GM06990 (cell line): ENCODE measurements around the gene THADA.

Source experiments
- DNase-seq: peaks from one replicate; pipeline ENCODE4 v3.0.0-alpha.2; 2011; ENCODE audit not compliant: insufficient read length; ENCODE audit errors: extremely low read depth
- H3K27me3 ChIP-seq: replicated peaks from 2 replicates; pipeline ENCODE4 v1.6.0; 2011; ENCODE audit warnings: low read length; ENCODE audit not compliant: control insufficient read depth, insufficient read depth
- H3K36me3 ChIP-seq: 2 replicates; pipeline ENCODE4 v1.5.1; 2011; ENCODE audit warnings: low read length; ENCODE audit not compliant: control insufficient read depth, insufficient read depth
- H3K4me3 ChIP-seq: replicated peaks from 2 replicates; pipeline ENCODE4 v1.5.1; 2011; ENCODE audit warnings: low read depth, mild to moderate bottlenecking, control low read depth, low read length
- TF ChIP-seq, protein P1 (sequence below): IDR thresholded peaks from 2 replicates; pipeline ENCODE4 v1.5.1; 2011; ENCODE audit warnings: low read length, control low read depth, mild to moderate bottlenecking, inconsistent platforms; ENCODE audit not compliant: insufficient read depth, poor library complexity, severe bottlenecking

THADA gene

DNA sequence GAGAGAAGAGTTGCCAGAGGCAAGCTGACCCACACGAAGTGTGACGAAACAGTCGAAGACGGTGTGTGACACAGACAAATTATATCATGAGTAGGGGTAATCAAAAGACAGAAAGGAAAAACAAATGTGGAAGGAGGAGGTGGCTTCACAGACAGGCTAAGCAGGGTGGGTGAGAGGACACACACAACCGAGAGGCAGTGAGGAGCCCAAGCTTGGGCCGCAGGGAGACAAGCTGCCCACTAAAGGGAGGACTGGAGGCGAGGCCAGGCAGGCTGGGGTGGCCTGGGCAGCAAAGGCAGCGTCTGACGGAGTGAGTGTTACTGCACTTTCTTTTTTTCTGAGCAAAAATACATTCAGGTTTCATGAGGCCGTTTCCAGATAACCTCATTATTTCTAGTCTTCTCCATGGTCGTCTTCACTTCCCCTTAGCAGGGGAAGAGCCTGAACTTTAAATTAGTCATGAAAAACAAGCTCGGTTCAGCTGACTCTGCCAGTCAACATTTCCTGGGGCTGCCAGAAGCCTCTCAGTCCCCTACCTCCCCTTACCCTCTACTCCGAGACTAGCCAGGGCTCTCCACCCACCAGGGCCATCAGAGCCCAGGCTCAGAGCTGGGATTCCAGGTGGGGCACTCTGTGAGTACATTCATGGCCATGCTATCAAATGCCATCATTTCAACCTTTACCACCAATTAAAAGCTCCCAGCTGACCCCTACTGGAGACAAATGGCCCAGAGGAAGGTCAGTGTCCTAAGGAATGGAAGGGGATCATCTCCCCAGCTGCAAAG lies 355.7 kb downstream of the THADA start:
- H3K4me3 ChIP-seq, result no peak overlapping the region; the same call in 1 of the 2 replicates

DNA sequence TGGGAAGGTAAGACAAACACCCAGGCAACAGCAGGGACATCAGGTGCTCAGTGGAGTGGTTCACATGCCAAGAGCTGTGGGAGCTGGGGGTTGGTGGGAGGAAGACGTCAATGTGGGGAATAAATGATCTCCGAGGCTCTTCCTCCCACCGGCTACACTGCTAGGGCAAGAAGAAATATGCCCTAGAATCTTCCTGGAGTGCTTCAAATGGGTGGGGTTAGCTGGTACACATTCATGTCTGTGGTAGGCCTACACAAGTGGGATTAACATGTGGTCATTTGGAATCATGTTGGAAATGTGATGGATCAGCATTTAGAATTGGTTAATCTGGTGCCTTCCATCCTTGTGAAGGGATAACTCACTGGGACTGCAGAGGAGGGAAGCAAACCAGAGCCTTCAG lies 357.0 kb downstream of the THADA start:
- Histone ChIP-seq H3K27me3 (no peaks in the 10 kb centered on the region), H3K4me3 (no peak overlapping the region), H3K36me3 (peaks cover 2% of the 10 kb centered on the region; the same call in 1 of the 2 replicates)
- TF ChIP-seq, protein P1, sequence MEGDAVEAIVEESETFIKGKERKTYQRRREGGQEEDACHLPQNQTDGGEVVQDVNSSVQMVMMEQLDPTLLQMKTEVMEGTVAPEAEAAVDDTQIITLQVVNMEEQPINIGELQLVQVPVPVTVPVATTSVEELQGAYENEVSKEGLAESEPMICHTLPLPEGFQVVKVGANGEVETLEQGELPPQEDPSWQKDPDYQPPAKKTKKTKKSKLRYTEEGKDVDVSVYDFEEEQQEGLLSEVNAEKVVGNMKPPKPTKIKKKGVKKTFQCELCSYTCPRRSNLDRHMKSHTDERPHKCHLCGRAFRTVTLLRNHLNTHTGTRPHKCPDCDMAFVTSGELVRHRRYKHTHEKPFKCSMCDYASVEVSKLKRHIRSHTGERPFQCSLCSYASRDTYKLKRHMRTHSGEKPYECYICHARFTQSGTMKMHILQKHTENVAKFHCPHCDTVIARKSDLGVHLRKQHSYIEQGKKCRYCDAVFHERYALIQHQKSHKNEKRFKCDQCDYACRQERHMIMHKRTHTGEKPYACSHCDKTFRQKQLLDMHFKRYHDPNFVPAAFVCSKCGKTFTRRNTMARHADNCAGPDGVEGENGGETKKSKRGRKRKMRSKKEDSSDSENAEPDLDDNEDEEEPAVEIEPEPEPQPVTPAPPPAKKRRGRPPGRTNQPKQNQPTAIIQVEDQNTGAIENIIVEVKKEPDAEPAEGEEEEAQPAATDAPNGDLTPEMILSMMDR, result no peak
- DNase-seq, result no peak

More for the DNA sequence above, 355.7 kb downstream of the THADA start:
- no peak for DNase-seq
- TF ChIP-seq, protein P1, result peak; percentile 29
- peaks cover 2% of the 10 kb centered on the region; the same call in 1 of the 2 replicates for H3K36me3 ChIP-seq
- no peaks in the 10 kb centered on the region for H3K27me3 ChIP-seq

DNA sequence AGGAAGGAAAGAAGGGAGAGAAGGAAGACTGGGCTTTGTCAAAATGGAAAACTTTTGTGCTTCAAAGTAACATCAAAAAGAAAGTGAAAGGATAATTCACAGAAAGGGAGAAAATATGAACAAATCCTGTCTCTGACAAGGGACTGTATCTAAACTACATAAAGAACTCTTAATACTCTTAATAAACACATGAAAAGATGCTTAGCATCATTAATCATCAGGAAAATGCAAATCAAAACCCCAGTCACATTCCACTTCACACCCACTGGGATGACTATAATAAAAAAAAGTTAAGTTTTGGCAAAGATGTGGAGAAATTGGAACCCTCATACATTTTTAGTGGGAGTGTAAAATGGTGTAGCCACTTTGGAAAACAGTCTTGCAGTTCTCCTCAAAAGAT lies 357.7 kb downstream of the THADA start:
- Histone ChIP-seq H3K36me3 (peaks cover 2% of the 10 kb centered on the region; the same call in 1 of the 2 replicates), H3K27me3 (no peaks in the 10 kb centered on the region), H3K4me3 (no peak overlapping the region)
- TF ChIP-seq, protein P1, result no peak
- no peak for DNase-seq

- no peaks in the 10 kb centered on the region for H3K27me3 ChIP-seq
- no peak overlapping the region for H3K4me3 ChIP-seq
- H3K36me3 ChIP-seq, result peaks cover 2% of the 10 kb centered on the region
- DNase-seq, result no peak
- TF ChIP-seq, protein P1, result no peak
These were observed 362.3 kb downstream of the THADA start for GRCh38 chr2:43233218-43234212.

DNA sequence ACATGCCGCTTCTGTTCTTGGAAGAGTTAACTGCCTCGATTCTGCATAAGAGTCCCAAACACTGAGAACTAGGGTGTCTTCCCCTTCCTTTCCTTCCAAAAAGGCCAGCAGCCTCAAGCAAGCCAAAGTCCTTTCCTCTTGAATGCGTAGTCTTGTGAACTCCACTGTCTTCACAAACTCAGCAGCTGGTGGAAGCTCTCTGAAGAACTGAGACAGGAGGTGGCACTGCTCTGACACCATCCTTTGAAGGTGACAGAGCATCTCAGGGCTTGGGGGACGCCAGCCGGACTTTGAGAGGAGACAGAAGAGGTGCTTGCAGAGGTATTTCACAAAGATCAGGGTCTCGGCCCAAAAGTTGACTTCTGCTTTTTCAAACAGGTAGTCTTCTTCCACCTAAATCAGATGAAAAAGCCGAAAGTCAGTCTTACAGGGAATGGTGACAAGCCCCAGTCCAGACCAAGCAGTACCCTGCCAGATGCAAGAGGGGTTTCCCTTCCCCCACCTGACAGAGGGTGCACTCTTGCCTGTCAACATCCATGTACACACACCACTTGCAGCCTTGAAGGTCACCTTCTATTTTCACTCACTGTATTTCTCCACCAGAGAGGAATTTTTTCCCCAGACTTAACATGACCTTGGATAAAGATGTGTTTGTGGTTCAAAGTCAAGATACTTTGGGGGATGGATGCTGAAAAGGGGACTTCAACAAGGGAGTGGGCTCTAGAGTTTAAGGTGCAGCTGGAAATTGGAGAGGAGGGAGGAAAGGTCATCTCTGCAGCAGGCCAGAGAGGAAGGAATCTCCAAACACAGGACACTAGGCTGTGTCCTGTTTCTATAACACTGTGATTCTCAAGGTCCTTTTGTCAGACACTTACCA lies 364.6 kb downstream of the THADA start:
- Histone ChIP-seq H3K27me3 (no peaks in the 10 kb centered on the region), H3K4me3 (no peak overlapping the region), H3K36me3 (peaks cover 2% of the 10 kb centered on the region)
- TF ChIP-seq, protein P1, result peak; percentile 7
- DNase-seq, result no peak
